PC-9 (cell line): ENCODE data around the gene SKI. TPM values are rescaled to one million over a fixed set of nuclear protein-coding genes. Genes with fewer than 3 reads are reported as not detected.
"Not testable (repeated sequence)": the region's sequence is repeated elsewhere in the genome, so short reads cannot be mapped to it uniquely, and the experiment has no call there.

Source experiments
- BruUV-seq: library from RNA; stranded (reverse); fragments of 400-500 nt; replicated peaks from 2 replicates; lab custom pipeline; 2021; lab: Mats Ljungman, UMichigan
- CTCF ChIA-PET: fragments of 300-600 bp; sonication (Branson Sonifier 250); formaldehyde crosslinking; loops from one replicate; lab custom pipeline; 2022; ENCODE audit warnings: antibody characterized with exemption; lab: Charles Lee
- POLR2A ChIA-PET: fragments of 300-600 bp; sonication (Branson Sonifier 250); formaldehyde crosslinking; loops from one replicate; lab custom pipeline; 2022; ENCODE audit warnings: antibody characterized with exemption; ENCODE audit not compliant: unreplicated experiment; lab: Charles Lee
- DNase-seq, 2 experiments: peaks; one replicate each; pipeline versions ENCODE4 v3.0.0 to v3.0.0-alpha.2; 2015 to 2022; ENCODE audit warnings: mixed read lengths in 1 of 2
- H2AFZ ChIP-seq: fragments of 200-600 bp; sonication (generic); 2 replicates; pipeline ENCODE4 v1.8.1; 2017; ENCODE audit warnings: antibody characterized with exemption
- H3F3A ChIP-seq: fragments of 200-600 bp; sonication (generic); 2 replicates; pipeline ENCODE4 v1.8.1; 2017; ENCODE audit warnings: antibody characterized with exemption, mild to moderate bottlenecking, low read depth; ENCODE audit not compliant: insufficient read depth
- H3K27ac ChIP-seq: fragments of 200-600 bp; sonication (generic); 2 replicates; pipeline ENCODE4 v1.6.1; 2016; ENCODE audit warnings: mixed run types
- H3K27me3 ChIP-seq: fragments of 200-600 bp; sonication (generic); 2 replicates; pipeline ENCODE4 v1.6.1; 2016; ENCODE audit warnings: low read depth, mixed run types; ENCODE audit not compliant: insufficient read depth
- H3K36me3 ChIP-seq: fragments of 200-600 bp; sonication (generic); 2 replicates; pipeline ENCODE4 v1.6.1; 2016; ENCODE audit warnings: low read depth, mixed run types
- H3K4me1 ChIP-seq: fragments of 200-600 bp; sonication (generic); replicated peaks from 2 replicates; pipeline ENCODE4 v1.6.1; 2016; ENCODE audit warnings: mixed run types; ENCODE audit not compliant: insufficient read depth
- H3K4me2 ChIP-seq: fragments of 200-600 bp; sonication (generic); 2 replicates; pipeline ENCODE4 v1.6.1; 2017; ENCODE audit warnings: mixed run types
- H3K4me3 ChIP-seq: fragments of 200-600 bp; sonication (generic); 2 replicates; pipeline ENCODE4 v1.6.1; 2016; ENCODE audit warnings: mixed run types
- H3K79me2 ChIP-seq: fragments of 200-600 bp; sonication (generic); 2 replicates; pipeline ENCODE4 v1.6.1; 2017; ENCODE audit warnings: low read depth, mixed run types
- H3K9me2 ChIP-seq: fragments of 200-600 bp; sonication (generic); 2 replicates; pipeline ENCODE4 v1.8.1; 2017; ENCODE audit warnings: mild to moderate bottlenecking; ENCODE audit not compliant: insufficient read depth
- H3K9me3 ChIP-seq: fragments of 200-600 bp; sonication (generic); 2 replicates; pipeline ENCODE4 v1.8.1; 2016; ENCODE audit warnings: low read depth; ENCODE audit not compliant: insufficient read depth
- H4K20me1 ChIP-seq: fragments of 200-600 bp; sonication (generic); 2 replicates; pipeline ENCODE4 v1.8.1; 2017; ENCODE audit not compliant: insufficient read depth
- CTCF ChIP-seq: fragments of 200-600 bp; sonication (generic); conservative IDR thresholded peaks from 2 replicates; pipeline ENCODE4 v1.6.1; 2017; ENCODE audit warnings: mixed run types, antibody characterized with exemption, mild to moderate bottlenecking, moderate library complexity
- EZH2 ChIP-seq: fragments of 200-600 bp; sonication (generic); IDR thresholded peaks from 2 replicates; pipeline ENCODE4 v1.8.0; 2017; ENCODE audit warnings: antibody characterized with exemption, low read depth
- intact Hi-C: fragments of 100-400 bp; cut with micrococcal nuclease; formaldehyde crosslinking; loops from one replicate; pipeline ENCODE4 v1.10.0; 2022; ENCODE audit not compliant: unreplicated experiment
- total RNA-seq: library from RNA; stranded (reverse); gene quantifications from 2 replicates; pipeline ENCODE4 v1.2.3, GENCODE V29; 2021

The SKI gene
- total RNA-seq, 1 experiment from 2014 or later = 36.2 TPM

DNA sequence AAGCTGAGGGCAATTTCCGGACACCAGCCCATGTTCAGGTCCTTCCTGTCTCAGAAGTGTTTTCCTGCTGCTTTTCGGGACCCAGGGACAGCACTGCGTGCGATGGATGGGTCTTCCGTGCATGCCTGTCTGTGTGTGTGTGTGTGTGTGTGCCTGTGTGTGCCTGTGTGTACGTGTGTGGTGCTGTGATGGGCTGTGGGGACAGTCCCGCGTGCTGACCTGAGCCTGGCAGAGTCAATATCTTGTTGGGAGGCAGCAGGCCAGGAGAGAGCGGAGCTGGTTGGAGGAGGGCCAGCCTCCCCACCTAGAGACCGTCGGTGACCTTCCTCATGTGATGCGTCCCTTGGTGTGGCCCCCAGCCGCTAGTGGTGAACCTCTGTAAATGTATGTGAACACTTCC is 13.7 kb downstream of the SKI start:
- BruUV-seq = no TSS peak
- TF ChIP-seq CTCF (no peak), EZH2 (no peak)

GRCh38 chr1:2242814-2243725 is 15.0 kb downstream of the SKI start:
- Histone ChIP-seq H3K9me3 (no peaks in the 10 kb centered on the region), H3K4me2 (no peak overlapping the region), H3F3A (no peaks in the 10 kb centered on the region; the same call in 1 of the 2 replicates), H3K4me1 (no peaks in the 10 kb centered on the region), H3K9me2 (no peaks in the 10 kb centered on the region), H3K4me3 (no peak overlapping the region), H3K36me3 (0 out of 2 replicates have a peak, but pooled peaks cover 4% of the 10 kb centered on the region), H3K27ac (no peak overlapping the region), H3K27me3 (no peaks in the 10 kb centered on the region), H2AFZ (no peak overlapping the region), H3K79me2 (peaks cover 95% of the 10 kb centered on the region), H4K20me1 (peaks cover 90% of the 10 kb centered on the region)
- no peak for DNase-seq
- BruUV-seq = no TSS peak
- ChIA-PET POLR2A (no interaction called here), CTCF (no interaction called here)
- intact Hi-C loops = no loop called here
- no peak for TF ChIP-seq CTCF
- TF ChIP-seq EZH2 = no peak

More for the DNA sequence above, 13.7 kb downstream of the SKI start:
- no peak overlapping the region for H3K27ac ChIP-seq
- no peak overlapping the region for H2AFZ ChIP-seq
- no peaks in the 10 kb centered on the region for H3K9me3 ChIP-seq
- H3K4me2 ChIP-seq = no peak overlapping the region
- H4K20me1 ChIP-seq = peaks cover 90% of the 10 kb centered on the region
- no peak for DNase-seq
- intact Hi-C loops = no loop called here
- H3K9me2 ChIP-seq = no peaks in the 10 kb centered on the region
- H3K4me3 ChIP-seq = no peak overlapping the region
- no peaks in the 10 kb centered on the region; the same call in 1 of the 2 replicates for H3F3A ChIP-seq
- CTCF ChIA-PET = no interaction called here
- peaks cover 95% of the 10 kb centered on the region for H3K79me2 ChIP-seq
- no peaks in the 10 kb centered on the region for H3K4me1 ChIP-seq
- H3K27me3 ChIP-seq = no peaks in the 10 kb centered on the region
- POLR2A ChIA-PET = no interaction called here
- H3K36me3 ChIP-seq = 0 out of 2 replicates have a peak, but pooled peaks cover 4% of the 10 kb centered on the region

- BruUV-seq, H3F3A ChIP-seq, H3K9me2 ChIP-seq, H2AFZ ChIP-seq, H3K36me3 ChIP-seq, H3K4me2 ChIP-seq, DNase-seq, H3K4me1 ChIP-seq, POLR2A ChIA-PET, intact Hi-C loops, CTCF ChIA-PET, H3K27ac ChIP-seq, H3K4me3 ChIP-seq, H3K9me3 ChIP-seq, H3K27me3 ChIP-seq: not testable (repeated sequence)
- Histone ChIP-seq H3K79me2 (peaks cover 96% of the 10 kb centered on the region), H4K20me1 (peaks cover 90% of the 10 kb centered on the region)
Measured at GRCh38 chr1:2247045-2247394, 18.9 kb downstream of the SKI start.
